OCI-LY3 (cell line): Measurements from ENCODE around the gene CHST14.

Experiments
- H2AFZ ChIP-seq: fragments of 200-600, 300-600 bp; shearing (Covaris generic); 2 replicates; pipeline ENCODE4 v1.6.0; 2014; ENCODE audit warnings: antibody characterized with exemption, low read depth, low read length
- H3K27ac ChIP-seq: fragments of 200-600, 300-600 bp; sonication (generic); 2 replicates; pipeline ENCODE4 v1.5.1; 2014; ENCODE audit warnings: mild to moderate bottlenecking, low read length, moderate library complexity, mixed read lengths
- H3K27me3 ChIP-seq: fragments of 200-600, 300-600 bp; sonication (generic); 2 replicates; pipeline ENCODE4 v1.6.1; 2014; ENCODE audit warnings: low read depth, low read length, mixed read lengths
- H3K36me3 ChIP-seq: fragments of 200-600, 300-600 bp; sonication (generic); replicated peaks from 2 replicates; pipeline ENCODE3; 2014; ENCODE audit warnings: low read depth, low read length, mixed read lengths
- H3K4me1 ChIP-seq: fragments of 300-600, 200-600 bp; sonication (generic); 2 replicates; pipeline ENCODE4 v1.6.1; 2014; ENCODE audit warnings: low read length, mixed read lengths
- H3K4me2 ChIP-seq: fragments of 200-600, 300-600 bp; sonication (generic); 2 replicates; pipeline ENCODE4 v1.6.1; 2014; ENCODE audit warnings: low read length, mixed read lengths
- H3K4me3 ChIP-seq: fragments of 300-600, 200-600 bp; sonication (generic); 2 replicates; pipeline ENCODE4 v1.5.1; 2014; ENCODE audit warnings: antibody characterized with exemption, mild to moderate bottlenecking, low read length, moderate library complexity
- H3K79me2 ChIP-seq: fragments of 300-600, 200-600 bp; shearing (Covaris generic); 2 replicates; pipeline ENCODE4 v1.6.1; 2014; ENCODE audit warnings: mild to moderate bottlenecking, low read length, mixed read lengths
- H3K9ac ChIP-seq: fragments of 300-600, 200-600 bp; shearing (Covaris generic); 2 replicates; pipeline ENCODE4 v1.6.0; 2014; ENCODE audit warnings: mild to moderate bottlenecking, low read length, moderate library complexity
- H3K9me3 ChIP-seq: fragments of 200-600, 300-600 bp; shearing (Covaris generic); 2 replicates; pipeline ENCODE4 v1.6.1; 2014; ENCODE audit warnings: low read length, mixed read lengths; ENCODE audit not compliant: insufficient read depth
- H4K20me1 ChIP-seq: fragments of 200-600, 300-600 bp; sonication (generic); 2 replicates; pipeline ENCODE4 v1.6.1; 2016; ENCODE audit warnings: low read length, mixed read lengths; ENCODE audit not compliant: insufficient read depth
- CTCF ChIP-seq: fragments of 200-600, 300-600 bp; sonication (generic); IDR thresholded peaks from 2 replicates; pipeline ENCODE4 v1.5.1; 2014; ENCODE audit warnings: antibody characterized with exemption, low read length, low read depth
- EZH2phosphoT487 ChIP-seq: fragments of 200-600 bp; shearing (Covaris generic); IDR thresholded peaks from 2 replicates; pipeline ENCODE4 v1.6.1; 2018; ENCODE audit warnings: antibody characterized with exemption, mixed run types, low read depth

The CHST14 gene

GRCh38 chr15:40440743-40441564, 29.8 kb upstream of the CHST14 start, which contains the start of gene BAHD1:
BAHD1 (plus strand) TSS chr15:40440953; CDS start chr15:40458465, 17,512 bp downstream.
- H3K9ac ChIP-seq: peak within 1 kb of the TSS; percentile 86
- H4K20me1 ChIP-seq: peaks cover 39% of the 10 kb centered on the region
- TF ChIP-seq EZH2phosphoT487 (no peak), CTCF (no peak)
- peak within 1 kb of the TSS; percentile 38; the same call in 1 of the 2 replicates for H3K27ac ChIP-seq
- H3K9me3 ChIP-seq: no peaks in the 10 kb centered on the region
- H3K79me2 ChIP-seq: peaks cover 48% of the 10 kb centered on the region
- H3K4me1 ChIP-seq: peaks cover 30% of the 10 kb centered on the region
- H3K4me2 ChIP-seq: peak within 1 kb of the TSS; percentile 85
- H2AFZ ChIP-seq: peak within 1 kb of the TSS; percentile 61; the same call in 1 of the 2 replicates
- H3K27me3 ChIP-seq: peaks cover 30% of the 10 kb centered on the region
- H3K4me3 ChIP-seq: peak within 1 kb of the TSS; percentile 94
- H3K36me3 ChIP-seq: no peaks in the 10 kb centered on the region

GRCh38 chr15:40441565-40442531, 28.9 kb upstream of the CHST14 start:
- H3K36me3 ChIP-seq: no peaks in the 10 kb centered on the region
- H3K4me3 ChIP-seq: peak overlapping the region; percentile 94
- H3K9ac ChIP-seq: peak overlapping the region; percentile 82
- no peak overlapping the region for H3K27ac ChIP-seq
- TF ChIP-seq CTCF: peak; percentile 20; the same call in 1 of the 2 replicates
- TF ChIP-seq EZH2phosphoT487: no peak
- H2AFZ ChIP-seq: no peak overlapping the region
- H3K4me1 ChIP-seq: peaks cover 26% of the 10 kb centered on the region
- peaks cover 57% of the 10 kb centered on the region for H3K79me2 ChIP-seq
- no peaks in the 10 kb centered on the region for H3K9me3 ChIP-seq
- H3K4me2 ChIP-seq: peak overlapping the region; percentile 84
- H3K27me3 ChIP-seq: peaks cover 22% of the 10 kb centered on the region
- peaks cover 47% of the 10 kb centered on the region for H4K20me1 ChIP-seq

GRCh38 chr15:40443255-40443654, 27.5 kb upstream of the CHST14 start:
- Histone ChIP-seq H3K27me3 (peaks cover 9% of the 10 kb centered on the region; the same call in 1 of the 2 replicates), H4K20me1 (peaks cover 49% of the 10 kb centered on the region), H3K4me2 (no peak overlapping the region), H3K4me3 (no peak overlapping the region), H3K36me3 (no peaks in the 10 kb centered on the region), H2AFZ (no peak overlapping the region), H3K27ac (no peak overlapping the region), H3K9ac (no peak overlapping the region), H3K9me3 (no peaks in the 10 kb centered on the region), H3K4me1 (peaks cover 20% of the 10 kb centered on the region; the same call in 1 of the 2 replicates), H3K79me2 (peaks cover 65% of the 10 kb centered on the region)
- TF ChIP-seq CTCF: no peak
- TF ChIP-seq EZH2phosphoT487: no peak

GRCh38 chr15:40443846-40444245, 26.9 kb upstream of the CHST14 start:
- no peak overlapping the region for H2AFZ ChIP-seq
- no peak overlapping the region for H3K27ac ChIP-seq
- peaks cover 9% of the 10 kb centered on the region; the same call in 1 of the 2 replicates for H3K27me3 ChIP-seq
- H3K4me1 ChIP-seq: peaks cover 17% of the 10 kb centered on the region; the same call in 1 of the 2 replicates
- H3K4me2 ChIP-seq: no peak overlapping the region
- H3K9me3 ChIP-seq: no peaks in the 10 kb centered on the region
- H3K79me2 ChIP-seq: peaks cover 69% of the 10 kb centered on the region
- peaks cover 49% of the 10 kb centered on the region for H4K20me1 ChIP-seq
- TF ChIP-seq EZH2phosphoT487 (no peak), CTCF (no peak)
- no peak overlapping the region for H3K9ac ChIP-seq
- H3K36me3 ChIP-seq: no peaks in the 10 kb centered on the region
- H3K4me3 ChIP-seq: no peak overlapping the region
